Ascending aorta (tissue), 2 donors: ENCODE measurements around the gene BMP2. TPM values are rescaled to one million over a fixed set of nuclear protein-coding genes. Genes with fewer than 3 reads are reported as not detected.

Experiments
- DNase-seq, 2 donors: peaks; one replicate each; pipeline ENCODE4 v3.0.0-alpha.2; 2019; ENCODE audit warnings: low spot score in 2 of 2
- H3K27ac ChIP-seq, 2 donors: fragments of 200-600 bp; sonication (generic); one replicate each; pipeline ENCODE4 v1.5.1; 2016 to 2017; ENCODE audit warnings: mild to moderate bottlenecking in 1 of 2
- H3K27me3 ChIP-seq: fragments of 200-600 bp; sonication (generic); one replicate; pipeline ENCODE4 v1.5.1; 2017
- H3K36me3 ChIP-seq, 2 donors: fragments of 200-600 bp; sonication (generic); one replicate each; pipeline ENCODE4 v1.5.1; 2016
- H3K4me1 ChIP-seq, 2 donors: fragments of 200-600 bp; sonication (generic); one replicate each; pipeline ENCODE4 v1.5.1; 2016 to 2017; ENCODE audit warnings: mild to moderate bottlenecking in 1 of 2
- H3K4me3 ChIP-seq, 2 donors: fragments of 200-600 bp; sonication (generic); one replicate each; pipeline ENCODE4 v1.5.1; 2016 to 2017; ENCODE audit warnings: mild to moderate bottlenecking in 1 of 2
- H3K9me3 ChIP-seq, 2 donors: fragments of 200-600 bp; sonication (generic); one replicate each; pipeline ENCODE4 v1.5.1; 2016
- CTCF ChIP-seq, 3 experiments: fragments of 200-600 bp in 2 of 3; fragments of 450-650 bp in 1 of 3; sonication (generic) in 2 of 3; IDR thresholded peaks; one replicate each; pipeline ENCODE4 v1.5.1; 2016 to 2019; ENCODE audit warnings: antibody characterized with exemption in 3 of 3, mild to moderate bottlenecking in 1 of 3, moderate library complexity in 1 of 3
- intact Hi-C: fragments of 100-400 bp; cut with DNase I; formaldehyde crosslinking; loops from one replicate; pipeline ENCODE4 v1.15.1; 2023
- total RNA-seq: library from RNA; depleted of rRNA; stranded (reverse); fragments of >200 nt; gene quantifications from one replicate; pipeline ENCODE4 v1.1.0, GENCODE V29; 2016

The BMP2 gene
- total RNA-seq, 1 donor from 2014 or later, result 31.1 TPM

GRCh38 chr20:6740096-6740495 is 27.4 kb upstream of the BMP2 start:
- DNase-seq, result no peak
- H3K4me3 ChIP-seq, result no peak overlapping the region
- H3K27ac ChIP-seq, result no peak overlapping the region
- intact Hi-C loops, result no loop called here
- H3K4me1 ChIP-seq, result peaks cover 0 to 3% of the 10 kb centered on the region in 2 donors
- no peaks in the 10 kb centered on the region for H3K27me3 ChIP-seq
- H3K9me3 ChIP-seq, result no peaks in the 10 kb centered on the region
- no peak for TF ChIP-seq CTCF (IDR thresholded peaks at IDR 0.05)
- no peaks in the 10 kb centered on the region for H3K36me3 ChIP-seq

- no peaks in the 10 kb centered on the region for H3K27me3 ChIP-seq
- DNase-seq, result no peak
- no peaks in the 10 kb centered on the region for H3K36me3 ChIP-seq
- TF ChIP-seq CTCF (IDR thresholded peaks at IDR 0.05), result no peak
- H3K27ac ChIP-seq, result no peak overlapping the region
- no peak overlapping the region for H3K4me3 ChIP-seq
- intact Hi-C loops, result no loop called here
- H3K9me3 ChIP-seq, result no peaks in the 10 kb centered on the region
- no peaks in the 10 kb centered on the region for H3K4me1 ChIP-seq
These were observed 23.3 kb upstream of the BMP2 start for GRCh38 chr20:6744180-6744579.

- Histone ChIP-seq H3K36me3 (no peaks in the 10 kb centered on the region), H3K9me3 (no peaks in the 10 kb centered on the region), H3K27ac (no peak overlapping the region), H3K27me3 (no peaks in the 10 kb centered on the region), H3K4me3 (no peak overlapping the region), H3K4me1 (no peaks in the 10 kb centered on the region)
- intact Hi-C loops, result no loop called here
- no peak for TF ChIP-seq CTCF (IDR thresholded peaks at IDR 0.05)
- no peak for DNase-seq
These were observed 22.7 kb upstream of the BMP2 start for GRCh38 chr20:6744805-6745204.

GRCh38 chr20:6746901-6747609 is 20.4 kb upstream of the BMP2 start:
- no peak for DNase-seq
- Histone ChIP-seq H3K4me1 (no peaks in the 10 kb centered on the region), H3K9me3 (no peaks in the 10 kb centered on the region), H3K27me3 (no peaks in the 10 kb centered on the region), H3K36me3 (no peaks in the 10 kb centered on the region), H3K27ac (no peak overlapping the region), H3K4me3 (no peak overlapping the region)
- intact Hi-C loops, result no loop called here
- TF ChIP-seq CTCF (IDR thresholded peaks at IDR 0.05), result no peak

GRCh38 chr20:6750438-6750837 is 17.0 kb upstream of the BMP2 start:
- Histone ChIP-seq H3K27me3 (no peaks in the 10 kb centered on the region), H3K27ac (no peak overlapping the region), H3K4me3 (no peak overlapping the region), H3K4me1 (no peaks in the 10 kb centered on the region), H3K9me3 (no peaks in the 10 kb centered on the region), H3K36me3 (no peaks in the 10 kb centered on the region)
- intact Hi-C loops, result no loop called here
- no peak for DNase-seq
- no peak for TF ChIP-seq CTCF (IDR thresholded peaks at IDR 0.05)
